ENCODE measurements around the gene NACAD. TPM values are rescaled to one million over a fixed set of nuclear protein-coding genes. Genes with fewer than 3 reads are reported as not detected.

Gene NACAD
- total RNA-seq, 1 donor from 2014 or later = 21.9 TPM

DNA sequence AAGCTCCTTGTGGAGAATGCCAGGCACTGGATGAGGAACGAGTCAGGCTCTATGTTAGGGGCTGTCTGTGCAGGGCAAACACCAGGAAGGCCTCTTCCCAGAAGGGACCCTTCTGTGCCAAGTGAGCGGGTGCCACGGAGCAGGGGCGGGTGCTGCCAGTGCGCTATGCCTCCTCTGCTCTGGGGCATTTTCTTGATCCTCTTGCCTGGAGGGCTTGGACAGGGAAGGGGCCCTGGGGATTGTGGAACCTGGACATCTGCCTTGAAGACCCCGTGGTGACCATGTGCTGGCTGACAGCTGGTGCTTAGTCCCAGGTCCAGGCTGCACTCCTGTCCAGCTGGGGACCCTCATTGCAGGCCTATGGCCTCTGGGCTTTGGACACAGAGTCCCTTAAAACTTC is 38.2 kb upstream of the NACAD start:
- Mint-ChIP-seq H3K36me3 (ENCODE audit: low read depth) (no peaks in the 10 kb centered on the region), H3K27ac (ENCODE audit: unreplicated experiment) (no peak overlapping the region), H3K4me1 (ENCODE audit: low read depth) (no peaks in the 10 kb centered on the region), H3K4me3 (ENCODE audit: unreplicated experiment) (no peak overlapping the region), H3K27me3 (ENCODE audit: low read depth) (no peaks in the 10 kb centered on the region), H3K9me3 (ENCODE audit: low read depth) (no peaks in the 10 kb centered on the region)
- TF ChIP-seq, protein P1, sequence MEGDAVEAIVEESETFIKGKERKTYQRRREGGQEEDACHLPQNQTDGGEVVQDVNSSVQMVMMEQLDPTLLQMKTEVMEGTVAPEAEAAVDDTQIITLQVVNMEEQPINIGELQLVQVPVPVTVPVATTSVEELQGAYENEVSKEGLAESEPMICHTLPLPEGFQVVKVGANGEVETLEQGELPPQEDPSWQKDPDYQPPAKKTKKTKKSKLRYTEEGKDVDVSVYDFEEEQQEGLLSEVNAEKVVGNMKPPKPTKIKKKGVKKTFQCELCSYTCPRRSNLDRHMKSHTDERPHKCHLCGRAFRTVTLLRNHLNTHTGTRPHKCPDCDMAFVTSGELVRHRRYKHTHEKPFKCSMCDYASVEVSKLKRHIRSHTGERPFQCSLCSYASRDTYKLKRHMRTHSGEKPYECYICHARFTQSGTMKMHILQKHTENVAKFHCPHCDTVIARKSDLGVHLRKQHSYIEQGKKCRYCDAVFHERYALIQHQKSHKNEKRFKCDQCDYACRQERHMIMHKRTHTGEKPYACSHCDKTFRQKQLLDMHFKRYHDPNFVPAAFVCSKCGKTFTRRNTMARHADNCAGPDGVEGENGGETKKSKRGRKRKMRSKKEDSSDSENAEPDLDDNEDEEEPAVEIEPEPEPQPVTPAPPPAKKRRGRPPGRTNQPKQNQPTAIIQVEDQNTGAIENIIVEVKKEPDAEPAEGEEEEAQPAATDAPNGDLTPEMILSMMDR (IDR thresholded peaks at IDR 0.05) = no peak
- DNase-seq (ENCODE audit: low spot score) = peak; percentile 63

DNA sequence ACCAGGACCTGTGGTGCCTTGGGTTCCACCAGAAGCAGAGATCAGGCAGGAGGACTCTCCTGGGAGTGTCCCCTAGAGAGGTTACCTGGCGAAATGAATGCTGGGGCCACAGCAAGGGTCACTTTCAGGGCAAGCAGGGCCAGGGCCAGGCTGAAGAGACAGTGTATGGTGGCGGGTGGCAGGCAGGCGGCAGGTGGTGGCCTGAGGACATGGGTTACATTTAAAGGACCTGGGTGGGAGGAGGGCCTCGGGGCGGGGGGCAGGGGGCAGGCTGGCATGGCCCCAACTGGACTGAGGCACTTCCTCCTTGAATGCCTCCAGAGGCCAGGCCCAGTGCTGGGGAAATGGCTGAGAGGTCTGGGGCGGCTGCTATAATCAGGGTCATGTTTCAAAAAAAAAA is 37.4 kb upstream of the NACAD start:
- no peak overlapping the region for H3K4me3 Mint-ChIP-seq (ENCODE audit: unreplicated experiment)
- TF ChIP-seq, protein P1 (IDR thresholded peaks at IDR 0.05) = no peak
- H3K4me1 Mint-ChIP-seq (ENCODE audit: low read depth) = no peaks in the 10 kb centered on the region
- DNase-seq (ENCODE audit: low spot score) = peak; percentile 36
- H3K36me3 Mint-ChIP-seq (ENCODE audit: low read depth) = no peaks in the 10 kb centered on the region
- H3K27ac Mint-ChIP-seq (ENCODE audit: unreplicated experiment) = no peak overlapping the region
- H3K9me3 Mint-ChIP-seq (ENCODE audit: low read depth) = no peaks in the 10 kb centered on the region
- no peaks in the 10 kb centered on the region for H3K27me3 Mint-ChIP-seq (ENCODE audit: low read depth)

DNA sequence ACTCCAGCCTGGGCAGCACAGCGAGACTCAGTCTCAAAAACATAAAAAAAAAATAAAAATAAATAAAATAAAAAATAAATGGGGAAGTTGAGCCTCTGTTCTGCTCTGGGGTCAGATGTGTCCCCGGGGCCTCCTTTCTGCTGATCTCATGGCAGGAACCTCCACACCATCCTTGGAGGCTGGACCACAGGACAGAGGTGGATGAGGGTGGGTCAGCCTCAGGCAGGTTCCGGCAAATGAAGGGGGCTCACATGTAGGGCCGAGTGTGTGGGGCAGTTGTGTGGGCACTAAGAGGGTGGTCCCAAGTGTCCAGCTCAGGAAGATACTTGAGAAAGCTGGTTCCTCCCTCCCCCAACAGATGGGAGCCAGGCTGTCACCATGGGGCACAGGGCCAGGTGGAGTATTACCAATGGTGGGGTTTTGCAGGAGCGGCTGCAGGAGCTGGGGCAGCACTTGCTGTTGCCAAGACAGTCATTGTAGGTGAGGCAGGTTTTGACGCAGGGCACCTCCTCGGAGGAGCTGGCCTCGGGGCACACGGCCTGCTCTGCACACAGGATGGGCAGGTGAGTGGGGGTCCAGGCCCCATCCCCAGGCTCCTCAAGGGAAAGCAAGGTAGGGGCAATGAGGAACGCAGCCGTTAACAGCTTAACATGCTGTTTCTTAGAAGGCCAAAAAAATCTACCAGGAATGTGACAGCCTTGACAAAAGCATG is 36.6 kb upstream of the NACAD start:
- Mint-ChIP-seq H3K27ac (ENCODE audit: unreplicated experiment) (no peak overlapping the region), H3K4me1 (ENCODE audit: low read depth) (no peaks in the 10 kb centered on the region), H3K4me3 (ENCODE audit: unreplicated experiment) (no peak overlapping the region), H3K9me3 (ENCODE audit: low read depth) (no peaks in the 10 kb centered on the region), H3K36me3 (ENCODE audit: low read depth) (no peaks in the 10 kb centered on the region), H3K27me3 (ENCODE audit: low read depth) (no peaks in the 10 kb centered on the region)
- TF ChIP-seq, protein P1 (IDR thresholded peaks at IDR 0.05) = no peak
- peak; percentile 60 for DNase-seq (ENCODE audit: low spot score)

DNA sequence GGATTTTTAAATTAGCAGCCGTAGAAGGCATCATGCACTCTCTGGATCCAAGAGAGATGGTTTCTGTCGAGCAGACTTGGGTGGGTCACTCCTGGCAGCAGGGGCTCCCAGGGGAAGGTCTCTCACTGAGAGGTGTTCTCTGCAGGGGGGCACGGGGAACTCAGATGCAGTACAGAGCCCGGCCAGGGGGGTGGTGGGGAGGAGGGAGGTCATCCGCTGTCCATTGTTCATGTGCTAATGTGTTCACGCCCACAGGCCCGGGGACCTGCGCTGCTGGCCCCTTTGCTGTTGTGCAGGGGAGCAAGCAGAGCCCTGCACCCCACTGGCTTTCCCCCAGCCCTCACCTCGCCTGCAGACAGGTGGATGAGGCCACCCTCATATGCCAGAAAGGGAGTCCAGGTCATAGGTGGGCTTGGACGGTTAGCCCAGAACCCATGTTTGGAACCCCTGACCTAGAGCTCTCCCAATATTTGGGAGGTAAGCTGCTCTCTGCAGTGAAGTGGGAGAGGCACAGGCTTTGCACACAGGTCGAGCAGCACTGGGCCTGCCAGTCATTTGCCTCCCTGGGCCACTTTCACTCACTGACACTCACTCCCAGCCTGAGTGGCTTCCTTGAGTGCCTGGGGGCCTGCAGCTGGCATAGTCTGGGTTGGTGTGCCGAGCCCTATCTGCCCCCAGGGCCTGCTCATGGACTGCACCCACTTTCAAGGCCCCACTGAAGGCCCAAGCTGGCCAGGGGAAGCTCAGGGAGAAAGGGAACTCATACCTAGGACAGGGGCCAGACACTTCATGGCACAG is 35.3 kb upstream of the NACAD start:
- peak; percentile 83 for DNase-seq (ENCODE audit: low spot score)
- Mint-ChIP-seq H3K9me3 (ENCODE audit: low read depth) (no peaks in the 10 kb centered on the region), H3K4me1 (ENCODE audit: low read depth) (no peaks in the 10 kb centered on the region), H3K36me3 (ENCODE audit: low read depth) (no peaks in the 10 kb centered on the region), H3K27ac (ENCODE audit: unreplicated experiment) (no peak overlapping the region), H3K27me3 (ENCODE audit: low read depth) (no peaks in the 10 kb centered on the region), H3K4me3 (ENCODE audit: unreplicated experiment) (no peak overlapping the region)
- TF ChIP-seq, protein P1 (IDR thresholded peaks at IDR 0.05) = no peak

DNA sequence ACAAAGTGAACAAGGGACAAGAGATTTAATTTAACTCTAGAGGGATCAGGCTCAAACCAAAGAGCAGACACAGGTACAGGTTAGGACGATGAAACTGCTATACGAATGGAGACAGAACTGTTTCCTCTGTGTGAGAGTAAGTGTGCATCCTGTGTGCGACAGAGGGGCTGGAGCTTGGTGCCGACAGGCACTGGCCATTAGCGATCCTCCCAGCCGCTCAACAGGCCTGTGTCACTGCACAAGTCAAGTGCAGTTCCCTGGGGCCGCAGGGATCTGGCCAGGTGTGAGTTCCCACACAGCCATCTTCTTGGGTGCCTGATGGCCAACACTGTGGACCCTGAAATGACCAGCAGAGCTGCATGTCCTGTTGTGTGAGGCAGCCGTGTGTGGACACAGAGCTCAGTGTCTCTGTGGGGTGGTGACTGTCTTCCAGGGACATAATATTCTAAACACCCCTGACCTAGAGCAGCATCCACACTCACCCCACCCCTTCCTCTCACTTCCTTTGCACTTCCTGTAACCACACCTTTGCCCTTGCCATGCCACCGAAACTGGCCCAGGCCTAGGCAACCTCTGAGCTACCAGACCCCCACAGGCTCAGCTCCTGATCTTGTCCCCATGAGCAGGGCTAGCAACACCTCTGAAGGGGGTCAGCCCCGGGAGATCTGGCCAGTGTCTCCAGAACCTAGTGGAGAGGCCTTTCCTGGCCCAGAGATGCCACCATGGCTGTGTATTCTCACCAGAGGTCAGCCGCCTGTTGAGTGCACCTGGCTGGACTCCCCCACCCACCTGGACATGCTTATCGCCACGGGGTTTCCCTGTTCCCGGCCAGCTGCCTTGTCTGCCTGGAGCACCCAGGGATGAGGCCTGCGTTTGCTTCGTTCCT is 34.4 kb upstream of the NACAD start:
- H3K27ac Mint-ChIP-seq (ENCODE audit: unreplicated experiment) = no peak overlapping the region
- no peaks in the 10 kb centered on the region for H3K27me3 Mint-ChIP-seq (ENCODE audit: low read depth)
- no peak overlapping the region for H3K4me3 Mint-ChIP-seq (ENCODE audit: unreplicated experiment)
- H3K4me1 Mint-ChIP-seq (ENCODE audit: low read depth) = no peaks in the 10 kb centered on the region
- peak; percentile 68 for DNase-seq (ENCODE audit: low spot score)
- H3K9me3 Mint-ChIP-seq (ENCODE audit: low read depth) = no peaks in the 10 kb centered on the region
- TF ChIP-seq, protein P1 (IDR thresholded peaks at IDR 0.05) = no peak
- H3K36me3 Mint-ChIP-seq (ENCODE audit: low read depth) = no peaks in the 10 kb centered on the region

All from chondrocyte (in vitro differentiated cells).